GM18505 (cell line): Measurements from ENCODE around the gene ATF6.

Experiments used
- ATAC-seq: cut with Tn5 transposase; IDR thresholded peaks from one replicate; pipeline ENCODE4 v1.9.1; 2021; ENCODE audit not compliant: unreplicated experiment
- POLR2A ChIP-seq: IDR thresholded peaks from 4 replicates; pipeline ENCODE4 v1.6.1; 2011; ENCODE audit warnings: borderline replicate concordance; ENCODE audit not compliant: insufficient read depth, insufficient read length; ENCODE audit errors: extremely low read depth

Gene ATF6

GRCh38 chr1:161726473-161727255 is 39.5 kb upstream of the ATF6 start:
- ATAC-seq = peak; percentile 50

GRCh38 chr1:161727256-161727924 is 38.7 kb upstream of the ATF6 start:
- TF ChIP-seq POLR2A = no peak
- ATAC-seq = peak; percentile 20

More at GRCh38 chr1:161726473-161727255, 39.5 kb upstream of the ATF6 start:
- peak; percentile 95 for TF ChIP-seq POLR2A

- no peak for ATAC-seq
- no peak for TF ChIP-seq POLR2A
Observed at GRCh38 chr1:161728376-161729226, 37.5 kb upstream of the ATF6 start.

GRCh38 chr1:161730050-161730564 is 36.0 kb upstream of the ATF6 start:
- no peak for ATAC-seq
- no peak for TF ChIP-seq POLR2A

- no peak for TF ChIP-seq POLR2A
- ATAC-seq = no peak
Observed at GRCh38 chr1:161731241-161731640, 34.9 kb upstream of the ATF6 start.

- TF ChIP-seq POLR2A = no peak
- no peak for ATAC-seq
Observed at GRCh38 chr1:161731981-161732718, 34.0 kb upstream of the ATF6 start.

GRCh38 chr1:161733526-161733925 is 32.6 kb upstream of the ATF6 start:
- no peak for ATAC-seq
- no peak for TF ChIP-seq POLR2A

GRCh38 chr1:161735837-161736236 is 30.3 kb upstream of the ATF6 start:
- TF ChIP-seq POLR2A = no peak
- no peak for ATAC-seq

- no peak for TF ChIP-seq POLR2A
- no peak for ATAC-seq
Observed at GRCh38 chr1:161736335-161736969, 29.7 kb upstream of the ATF6 start.

GRCh38 chr1:161737625-161738024 is 28.5 kb upstream of the ATF6 start:
- TF ChIP-seq POLR2A = no peak

GRCh38 chr1:161738627-161739287 is 27.4 kb upstream of the ATF6 start:
- TF ChIP-seq POLR2A = no peak
- peak; percentile 48 for ATAC-seq

More at GRCh38 chr1:161737625-161738024, 28.5 kb upstream of the ATF6 start:
- no peak for ATAC-seq
